BE2C (cell line): ENCODE measurements around the gene IFNL4.
"Not testable (repeated sequence)": the region's sequence is repeated elsewhere in the genome, so short reads cannot be mapped to it uniquely, and the experiment has no call there.

Source experiments
- DNase-seq: peaks from one replicate; pipeline ENCODE4 v3.0.0-alpha.2; 2020
- H3K27me3 ChIP-seq: fragments of 250-450 bp; sonication (Bioruptor Pico); 2 replicates; pipeline ENCODE4 v1.5.1; 2020; ENCODE audit warnings: mild to moderate bottlenecking
- H3K36me3 ChIP-seq: fragments of 250-450 bp; sonication (Bioruptor Pico); 2 replicates; pipeline ENCODE4 v1.5.1; 2020; ENCODE audit warnings: mild to moderate bottlenecking
- H3K4me1 ChIP-seq: fragments of 250-450 bp; sonication (Bioruptor Pico); 2 replicates; pipeline ENCODE4 v1.5.1; 2020
- H3K4me3 ChIP-seq: 2 replicates; pipeline ENCODE4 v1.5.1; 2011; ENCODE audit warnings: low read depth, low read length
- H3K9me3 ChIP-seq: fragments of 250-450 bp; sonication (Bioruptor Pico); 2 replicates; pipeline ENCODE4 v1.5.1; 2020
- CTCF ChIP-seq: IDR thresholded peaks from 2 replicates; pipeline ENCODE4 v1.5.1; 2012; ENCODE audit warnings: mild to moderate bottlenecking, low read depth, low read length

The IFNL4 gene

GRCh38 chr19:39282021-39282420 is 33.4 kb upstream of the IFNL4 start:
- TF ChIP-seq CTCF = no peak
- H3K4me1 ChIP-seq = no peaks in the 10 kb centered on the region

GRCh38 chr19:39277598-39277997 is 28.9 kb upstream of the IFNL4 start:
- no peaks in the 10 kb centered on the region for H3K4me1 ChIP-seq

More at GRCh38 chr19:39282021-39282420, 33.4 kb upstream of the IFNL4 start:
- Histone ChIP-seq H3K4me3 (no peak overlapping the region), H3K27me3 (peaks cover 16% of the 10 kb centered on the region), H3K36me3 (no peaks in the 10 kb centered on the region), H3K9me3 (no peaks in the 10 kb centered on the region)
- no peak for DNase-seq

GRCh38 chr19:39276740-39277139 is 28.1 kb upstream of the IFNL4 start:
- no peak for TF ChIP-seq CTCF
- no peaks in the 10 kb centered on the region for H3K9me3 ChIP-seq
- DNase-seq = no peak
- H3K36me3 ChIP-seq = no peaks in the 10 kb centered on the region
- no peaks in the 10 kb centered on the region for H3K4me1 ChIP-seq
- no peak overlapping the region for H3K4me3 ChIP-seq
- peaks cover 11% of the 10 kb centered on the region for H3K27me3 ChIP-seq

More at GRCh38 chr19:39277598-39277997, 28.9 kb upstream of the IFNL4 start:
- no peak for DNase-seq
- Histone ChIP-seq H3K4me3 (no peak overlapping the region), H3K9me3 (no peaks in the 10 kb centered on the region), H3K27me3 (peaks cover 11% of the 10 kb centered on the region), H3K36me3 (no peaks in the 10 kb centered on the region)
- TF ChIP-seq CTCF = no peak

GRCh38 chr19:39275578-39275977 is 26.9 kb upstream of the IFNL4 start:
- Histone ChIP-seq H3K36me3 (no peaks in the 10 kb centered on the region), H3K4me3 (no peak overlapping the region), H3K27me3 (peaks cover 4% of the 10 kb centered on the region; the same call in 1 of the 2 replicates), H3K4me1 (no peaks in the 10 kb centered on the region), H3K9me3 (no peaks in the 10 kb centered on the region)
- DNase-seq = no peak
- TF ChIP-seq CTCF = no peak

GRCh38 chr19:39273859-39274258 is 25.2 kb upstream of the IFNL4 start:
- H3K4me3 ChIP-seq, DNase-seq, H3K27me3 ChIP-seq, H3K4me1 ChIP-seq, H3K9me3 ChIP-seq, H3K36me3 ChIP-seq: not testable (repeated sequence)

GRCh38 chr19:39270036-39270871 is 21.6 kb upstream of the IFNL4 start:
- H3K4me1 ChIP-seq = no peaks in the 10 kb centered on the region
- H3K4me3 ChIP-seq = no peak overlapping the region
- H3K36me3 ChIP-seq = no peaks in the 10 kb centered on the region
- no peaks in the 10 kb centered on the region for H3K27me3 ChIP-seq
- no peak for DNase-seq
- H3K9me3 ChIP-seq = no peaks in the 10 kb centered on the region
- TF ChIP-seq CTCF = no peak

GRCh38 chr19:39269369-39269768 is 20.7 kb upstream of the IFNL4 start:
- not testable (repeated sequence) for H3K9me3 ChIP-seq, H3K36me3 ChIP-seq, H3K27me3 ChIP-seq, H3K4me1 ChIP-seq, DNase-seq, H3K4me3 ChIP-seq

- H3K27me3 ChIP-seq, H3K4me3 ChIP-seq, H3K36me3 ChIP-seq, DNase-seq, H3K4me1 ChIP-seq, H3K9me3 ChIP-seq: not testable (repeated sequence)
Observed at GRCh38 chr19:39268531-39269223, 20.0 kb upstream of the IFNL4 start.

GRCh38 chr19:39268085-39268484 is 19.4 kb upstream of the IFNL4 start, which contains the start of gene IFNL2:
Gene IFNL2 (plus strand): TSS chr19:39268396. CDS start chr19:39268569, 173 bp downstream.
- not testable (repeated sequence) for H3K27me3 ChIP-seq, DNase-seq, H3K4me1 ChIP-seq, H3K9me3 ChIP-seq, H3K4me3 ChIP-seq, H3K36me3 ChIP-seq
